Measurements from ENCODE around the gene ZBTB32. TPM values are rescaled to one million over a fixed set of nuclear protein-coding genes. Genes with fewer than 3 reads are reported as not detected.
A peak's percentile ranks its signal among the peaks of the same experiment; 100 is the strongest.

The ZBTB32 gene
- total RNA-seq, 1 experiment from 2014 or later: 0.13 TPM

DNA sequence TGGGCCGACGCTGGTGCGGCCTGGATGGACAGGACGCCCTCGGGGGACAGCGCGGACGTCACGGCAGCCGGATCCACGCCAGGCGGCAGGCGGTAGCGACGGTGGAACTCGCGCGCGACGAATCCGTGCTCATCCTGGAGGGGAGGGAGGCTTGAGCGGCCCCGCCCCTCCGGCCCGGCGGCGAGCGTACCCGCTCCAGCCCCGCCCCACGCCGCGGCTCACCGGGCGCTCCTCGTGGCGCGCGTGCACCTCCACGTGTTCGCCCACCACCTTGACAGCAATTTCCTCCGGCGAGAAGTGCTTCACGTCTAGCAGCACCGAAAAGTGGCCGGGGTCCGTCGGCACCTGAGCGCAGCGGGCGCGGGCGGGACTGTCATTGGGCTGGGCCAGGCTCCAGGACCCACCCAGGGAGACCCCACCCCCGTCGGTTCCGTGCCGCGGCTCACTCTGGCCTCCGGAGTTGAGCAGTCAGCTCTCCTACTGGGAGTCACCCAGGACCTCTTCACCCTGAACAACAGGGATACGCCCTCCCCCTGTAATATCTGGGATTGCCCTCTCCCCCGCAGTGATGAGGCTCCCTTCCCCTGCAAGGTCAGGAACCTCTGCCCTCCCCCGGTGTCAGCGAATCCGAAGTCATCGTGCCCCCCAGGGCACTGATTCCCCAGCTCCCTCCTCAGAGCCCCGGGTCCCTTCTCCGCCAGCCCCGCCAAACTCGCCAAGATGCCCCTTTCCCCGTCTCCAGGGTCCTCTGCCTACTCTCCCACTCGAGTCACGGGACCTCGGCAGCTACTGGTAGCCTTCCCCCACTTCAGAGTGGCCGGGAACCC, 51.4 kb downstream of the ZBTB32 start:
- H2BK15ac ChIP-seq (ENCODE audit: low read depth, low read length): no peak overlapping the region
- WGBS (ENCODE audit: extremely low coverage, insufficient read length, low lambda C conversion rate): no CpG with 5 or more reads among the region's 74 CpGs
- H4K91ac ChIP-seq (ENCODE audit: insufficient read length, low read depth, low read length): no peak overlapping the region
- no peak overlapping the region for H2BK5ac ChIP-seq (ENCODE audit: insufficient read length, low read length)
- H3K9ac ChIP-seq (ENCODE audit: extremely low read depth, insufficient read length, low read length): no peak overlapping the region
- no peaks in the 10 kb centered on the region for H3K4me1 ChIP-seq (ENCODE audit: insufficient read depth, low read length)
- 0 out of 2 replicates have a peak overlapping the region, but pooled peaks have one; percentile 11 for H3K14ac ChIP-seq (ENCODE audit: insufficient read depth, low read length)
- no peak overlapping the region for H2BK12ac ChIP-seq (ENCODE audit: insufficient read length, low read depth, low read length)
- H2AFZ ChIP-seq (ENCODE audit: low read length): no peak overlapping the region
- Mint-ChIP-seq H3K9me3 (no peaks in the 10 kb centered on the region), H3K36me3 (ENCODE audit: insufficient read depth in 1 of 3, low read depth in 3 of 3) (peaks cover 0 to 17% (median 13%) of the 10 kb centered on the region in 3 experiments; a peak in 5 of 7 replicates), H3K4me1 (peaks cover 12 to 23% of the 10 kb centered on the region in 2 experiments), H3K4me3 (peak overlapping the region; percentile 58 to 78), H3K27ac (peak overlapping the region in 2 of 3 experiments; percentile 53 to 64; a peak in 2 of 7 replicates), H3K27me3 (ENCODE audit: low read depth) (peaks cover 7% of the 10 kb centered on the region)
- no peak overlapping the region for H3K23ac ChIP-seq (ENCODE audit: insufficient read length, low read depth, low read length)
- no peaks in the 10 kb centered on the region for H3K9me3 ChIP-seq (ENCODE audit: control insufficient read depth, low read depth, low read length)
- peak overlapping the region; percentile 43 for H3K4me2 ChIP-seq (ENCODE audit: insufficient read depth, insufficient read length, low read length)
- peaks cover 15% of the 10 kb centered on the region for H3K23me2 ChIP-seq (ENCODE audit: insufficient read length, low read depth, low read length, poor library complexity, severe bottlenecking)
- H2BK20ac ChIP-seq (ENCODE audit: low read depth, low read length, poor library complexity, severe bottlenecking): no peak overlapping the region
- no peak overlapping the region for H4K5ac ChIP-seq (ENCODE audit: insufficient read length, low read depth, low read length)
- no peaks in the 10 kb centered on the region for H3K27me3 ChIP-seq (ENCODE audit: insufficient read depth, low read length)
- H4K8ac ChIP-seq (replicated peaks; ENCODE audit: insufficient read length, low read depth, low read length): no peak overlapping the region
- no peak overlapping the region for H2BK120ac ChIP-seq (ENCODE audit: low read depth, low read length, poor library complexity, severe bottlenecking)
- H3K79me1 ChIP-seq (ENCODE audit: insufficient read depth, low read depth, low read length, poor library complexity, severe bottlenecking): no peaks in the 10 kb centered on the region
- H4K20me1 ChIP-seq (ENCODE audit: control insufficient read depth, insufficient read depth, insufficient read length): no peaks in the 10 kb centered on the region
- no peak overlapping the region for H3T11ph ChIP-seq (ENCODE audit: low read length)
- H3K4ac ChIP-seq (ENCODE audit: low read depth, low read length): no peak overlapping the region
- H3K79me2 ChIP-seq (ENCODE audit: insufficient read depth, low read length): no peaks in the 10 kb centered on the region
- no peak overlapping the region for H2AK5ac ChIP-seq (ENCODE audit: insufficient read length, low read length)
- DNase-seq: peak; percentile 39
- no peak overlapping the region for H3K56ac ChIP-seq (ENCODE audit: insufficient read length, low read depth, low read length)
- H3K27ac ChIP-seq (ENCODE audit: insufficient read length, low read depth, low read length): no peak overlapping the region
- TF ChIP-seq, protein P1, sequence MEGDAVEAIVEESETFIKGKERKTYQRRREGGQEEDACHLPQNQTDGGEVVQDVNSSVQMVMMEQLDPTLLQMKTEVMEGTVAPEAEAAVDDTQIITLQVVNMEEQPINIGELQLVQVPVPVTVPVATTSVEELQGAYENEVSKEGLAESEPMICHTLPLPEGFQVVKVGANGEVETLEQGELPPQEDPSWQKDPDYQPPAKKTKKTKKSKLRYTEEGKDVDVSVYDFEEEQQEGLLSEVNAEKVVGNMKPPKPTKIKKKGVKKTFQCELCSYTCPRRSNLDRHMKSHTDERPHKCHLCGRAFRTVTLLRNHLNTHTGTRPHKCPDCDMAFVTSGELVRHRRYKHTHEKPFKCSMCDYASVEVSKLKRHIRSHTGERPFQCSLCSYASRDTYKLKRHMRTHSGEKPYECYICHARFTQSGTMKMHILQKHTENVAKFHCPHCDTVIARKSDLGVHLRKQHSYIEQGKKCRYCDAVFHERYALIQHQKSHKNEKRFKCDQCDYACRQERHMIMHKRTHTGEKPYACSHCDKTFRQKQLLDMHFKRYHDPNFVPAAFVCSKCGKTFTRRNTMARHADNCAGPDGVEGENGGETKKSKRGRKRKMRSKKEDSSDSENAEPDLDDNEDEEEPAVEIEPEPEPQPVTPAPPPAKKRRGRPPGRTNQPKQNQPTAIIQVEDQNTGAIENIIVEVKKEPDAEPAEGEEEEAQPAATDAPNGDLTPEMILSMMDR (conservative IDR thresholded peaks at IDR 0.05): no peak
- H3K18ac ChIP-seq (ENCODE audit: insufficient read length, low read depth, low read length): no peak overlapping the region

Data from H9 (cell line).